Prostate gland (tissue), 2 donors: ENCODE data around the gene ZNF629.

Experiments used
- CTCF ChIP-seq, 4 experiments: fragments of 200-600 bp in 2 of 4; fragments of 450-650 bp in 2 of 4; sonication (generic) in 2 of 4; IDR thresholded peaks; 1 replicate in 3 of 4; 2 replicates in 1 of 4; pipeline ENCODE4 v1.5.1; 2016 to 2019; ENCODE audit warnings: antibody characterized with exemption in 4 of 4, mild to moderate bottlenecking in 2 of 4, moderate library complexity in 2 of 4
- POLR2A ChIP-seq: fragments of 450-650 bp; IDR thresholded peaks from one replicate; pipeline ENCODE4 v1.6.1; 2016; ENCODE audit warnings: antibody characterized with exemption, mild to moderate bottlenecking

GRCh38 chr16:30816769-30817168 lies 29.8 kb upstream of the ZNF629 start:
- no peak for TF ChIP-seq CTCF (IDR thresholded peaks at IDR 0.05)
- TF ChIP-seq POLR2A = no peak
